Measurements from ENCODE around the gene CD244. TPM values are rescaled to one million over a fixed set of nuclear protein-coding genes. Genes with fewer than 3 reads are reported as not detected.

The CD244 gene
- total RNA-seq, result under 1 TPM in 3 of 4 donors, not detected in 1; 0.16 to 0.36 (median 0.27) TPM
- 1 to 10 TPM in 2 of 3 donors, not detected in 1; 1.0 to 1.8 TPM for polyA plus RNA-seq

GRCh38 chr1:160862203-160863060 is at the start of gene CD244:
TSS of gene CD244 (minus strand) at chr1:160862887. CDS start at chr1:160862677, 210 bp downstream.
- intact Hi-C loops (cut with DNase I), result no loop called here
- peak within 1 kb of the TSS in 1 of 4 donors; percentile 7 for H3K27ac ChIP-seq
- no peaks in the 10 kb centered on the region for H3K36me3 ChIP-seq
- no peaks in the 10 kb centered on the region for H3K9me3 ChIP-seq
- no peaks in the 10 kb centered on the region for H3K27me3 ChIP-seq
- no peaks in the 10 kb centered on the region for H3K4me1 ChIP-seq
- no peak within 1 kb of the TSS for H3K4me3 ChIP-seq
- TF ChIP-seq POLR2A (IDR thresholded peaks at IDR 0.05) (no peak), CTCF (IDR thresholded peaks at IDR 0.05) (no peak), EP300 (IDR thresholded peaks at IDR 0.05) (no peak), POLR2AphosphoS5 (IDR thresholded peaks at IDR 0.05) (no peak)
- 45 to 74% methylated on average over 12 of the region's 12 CpGs for WGBS, 2 donors
- DNase-seq, result no peak

GRCh38 chr1:160911925-160912324 is 49.2 kb upstream of the CD244 start:
- WGBS, 2 donors, result 71 to 72% methylated on average over 2 of the region's 2 CpGs
- TF ChIP-seq CTCF (IDR thresholded peaks at IDR 0.05) (no peak), EP300 (IDR thresholded peaks at IDR 0.05) (no peak), POLR2AphosphoS5 (IDR thresholded peaks at IDR 0.05) (no peak), POLR2A (IDR thresholded peaks at IDR 0.05) (no peak)
- no peaks in the 10 kb centered on the region for H3K9me3 ChIP-seq
- H3K4me3 ChIP-seq, result no peak overlapping the region
- no peak for DNase-seq
- H3K27me3 ChIP-seq, result no peaks in the 10 kb centered on the region
- no peaks in the 10 kb centered on the region for H3K36me3 ChIP-seq
- intact Hi-C loops (cut with DNase I), result no loop called here
- H3K4me1 ChIP-seq, result no peaks in the 10 kb centered on the region
- no peak overlapping the region for H3K27ac ChIP-seq

GRCh38 chr1:160911441-160911840 is 48.8 kb upstream of the CD244 start:
- H3K27ac ChIP-seq, result no peak overlapping the region
- no peaks in the 10 kb centered on the region for H3K9me3 ChIP-seq
- no peak overlapping the region for H3K4me3 ChIP-seq
- no peaks in the 10 kb centered on the region for H3K27me3 ChIP-seq
- no peaks in the 10 kb centered on the region for H3K36me3 ChIP-seq
- DNase-seq, result no peak
- intact Hi-C loops (cut with DNase I), result no loop called here
- 20 to 63% methylated on average over 7 of the region's 7 CpGs for WGBS, 2 donors
- H3K4me1 ChIP-seq, result no peaks in the 10 kb centered on the region
- TF ChIP-seq CTCF (IDR thresholded peaks at IDR 0.05), result no peak
- TF ChIP-seq POLR2AphosphoS5 (IDR thresholded peaks at IDR 0.05), result no peak
- TF ChIP-seq POLR2A (IDR thresholded peaks at IDR 0.05), result no peak
- no peak for TF ChIP-seq EP300 (IDR thresholded peaks at IDR 0.05)

- Histone ChIP-seq H3K9me3 (no peaks in the 10 kb centered on the region), H3K4me3 (no peak overlapping the region), H3K27ac (no peak overlapping the region), H3K4me1 (no peaks in the 10 kb centered on the region), H3K27me3 (no peaks in the 10 kb centered on the region), H3K36me3 (no peaks in the 10 kb centered on the region)
- WGBS, 2 donors, result 68 to 82% methylated on average over 6 of the region's 6 CpGs
- DNase-seq, result no peak
- TF ChIP-seq POLR2AphosphoS5 (IDR thresholded peaks at IDR 0.05) (no peak), EP300 (IDR thresholded peaks at IDR 0.05) (no peak), CTCF (IDR thresholded peaks at IDR 0.05) (no peak), POLR2A (IDR thresholded peaks at IDR 0.05) (no peak)
- intact Hi-C loops (cut with DNase I), result no loop called here
These were observed 47.6 kb upstream of the CD244 start for GRCh38 chr1:160910170-160910750.
